22Rv1 (cell line): Measurements from ENCODE around the gene SYT7.

ENCODE experiments used
- H3K27ac ChIP-seq: fragments of 450-650 bp; 2 replicates; pipeline ENCODE4 v1.5.1; 2017
- CTCF ChIP-seq: fragments of 450-650 bp; IDR thresholded peaks from 2 replicates; pipeline ENCODE4 v1.5.1; 2017; ENCODE audit warnings: mild to moderate bottlenecking
- ZFX ChIP-seq: fragments of 450-650 bp; IDR thresholded peaks from 2 replicates; pipeline ENCODE4 v1.6.1; 2017; ENCODE audit warnings: antibody characterized with exemption, borderline replicate concordance

SYT7 gene

DNA sequence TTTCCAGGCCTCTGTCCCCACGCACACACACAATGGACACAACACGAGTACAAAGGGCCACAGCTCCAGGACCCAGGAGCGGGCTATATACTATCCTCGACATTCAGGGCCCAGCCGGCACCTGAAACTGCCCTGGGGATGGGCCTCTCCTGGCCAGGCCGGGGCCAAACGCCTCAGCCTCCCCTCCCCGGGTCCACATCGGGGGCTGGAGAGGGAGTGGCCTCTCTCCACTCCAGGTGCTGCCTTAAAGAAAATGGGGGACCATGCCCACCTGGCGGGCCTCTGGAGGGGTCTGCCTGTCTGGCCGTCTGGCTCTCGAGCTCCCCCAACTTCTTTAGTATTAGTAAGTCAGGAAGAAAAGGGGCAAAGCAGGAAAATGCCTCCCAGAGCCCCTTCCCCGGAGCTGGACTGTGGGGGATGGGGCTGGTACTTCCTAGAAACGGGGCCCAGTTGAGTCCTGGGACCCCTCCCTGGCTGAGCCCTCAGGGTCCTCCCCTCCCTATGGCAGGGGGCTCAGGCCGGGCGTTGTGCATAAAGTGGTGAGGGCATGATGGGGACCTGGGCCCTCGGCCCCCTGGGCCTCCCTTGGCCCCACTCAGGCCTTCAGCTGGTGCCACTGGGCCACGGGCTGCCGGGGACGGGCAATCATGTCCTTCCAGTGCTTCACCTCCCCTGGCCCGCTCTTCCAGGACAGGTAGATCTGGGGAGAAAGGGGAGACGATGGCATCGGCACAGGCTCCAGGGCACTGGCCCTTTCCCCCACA, 62.7 kb downstream of the SYT7 start:
- H3K27ac ChIP-seq, result no peak overlapping the region
- TF ChIP-seq ZFX (no peak), CTCF (no peak)

GRCh38 chr11:61516675-61517572, 64.0 kb downstream of the SYT7 start:
- TF ChIP-seq CTCF (peak; percentile 98), ZFX (no peak)
- no peak overlapping the region for H3K27ac ChIP-seq

GRCh38 chr11:61516191-61516590, 64.7 kb downstream of the SYT7 start:
- H3K27ac ChIP-seq, result no peak overlapping the region
- TF ChIP-seq CTCF (no peak), ZFX (no peak)

GRCh38 chr11:61515686-61516085, 65.2 kb downstream of the SYT7 start:
- no peak overlapping the region for H3K27ac ChIP-seq
- TF ChIP-seq ZFX (no peak), CTCF (no peak)

DNA sequence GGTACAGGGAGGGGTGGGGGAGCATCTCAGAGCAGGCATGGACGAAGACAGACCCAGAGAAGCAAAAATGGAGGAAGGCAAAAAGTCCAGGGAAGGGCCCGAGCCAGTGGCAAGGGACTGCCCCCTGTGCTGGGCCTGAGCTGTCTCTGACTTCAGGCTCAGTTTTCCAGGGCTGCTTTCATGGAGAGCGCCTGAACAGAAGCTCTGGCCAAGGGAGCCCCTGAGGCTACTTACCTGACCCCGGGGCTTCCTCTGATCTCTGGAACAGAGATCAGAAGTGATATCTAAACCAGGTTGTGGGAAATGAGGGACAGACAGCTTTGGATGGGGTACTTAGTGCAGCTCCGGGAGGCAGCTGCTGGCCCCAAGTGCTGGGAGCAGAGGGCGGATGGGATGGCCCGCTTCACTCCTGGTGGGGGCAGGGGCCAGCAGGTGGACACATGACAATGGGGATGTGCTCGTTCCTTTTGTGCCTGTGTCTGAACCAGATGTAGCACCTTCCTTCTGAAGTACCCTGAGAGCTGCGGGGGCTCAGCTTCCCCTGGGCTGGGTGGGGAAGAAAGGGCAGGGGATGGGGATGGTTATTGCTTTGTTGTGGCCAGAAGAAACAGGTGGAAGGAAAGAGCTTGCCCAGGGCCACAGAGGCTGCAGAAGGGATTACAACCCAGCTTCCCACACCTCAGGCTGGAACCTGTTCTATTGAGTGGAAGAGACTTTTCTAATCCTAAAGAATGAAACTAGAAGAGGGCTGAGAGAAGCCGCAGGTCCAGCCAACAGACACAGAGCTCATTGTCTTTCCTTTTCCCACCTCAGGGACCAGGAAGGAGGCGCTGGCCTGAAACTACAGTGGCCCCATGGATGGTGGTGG, 66.6 kb downstream of the SYT7 start:
- no peak overlapping the region for H3K27ac ChIP-seq

GRCh38 chr11:61513143-61513765, 67.6 kb downstream of the SYT7 start:
- TF ChIP-seq CTCF (no peak), ZFX (no peak)

More for the DNA sequence above, 66.6 kb downstream of the SYT7 start:
- no peak for TF ChIP-seq ZFX
- no peak for TF ChIP-seq CTCF

More at GRCh38 chr11:61513143-61513765, 67.6 kb downstream of the SYT7 start:
- no peak overlapping the region for H3K27ac ChIP-seq
